NOMO-1 (cell line): ENCODE data around the gene ZNF135.

Experiments
- DNase-seq, 2 experiments: peaks; one replicate each; lab custom pipeline; 2025; ENCODE audit not compliant: unreplicated experiment in 2 of 2; lab: John Stamatoyannopoulos, UW

ZNF135 gene

DNA sequence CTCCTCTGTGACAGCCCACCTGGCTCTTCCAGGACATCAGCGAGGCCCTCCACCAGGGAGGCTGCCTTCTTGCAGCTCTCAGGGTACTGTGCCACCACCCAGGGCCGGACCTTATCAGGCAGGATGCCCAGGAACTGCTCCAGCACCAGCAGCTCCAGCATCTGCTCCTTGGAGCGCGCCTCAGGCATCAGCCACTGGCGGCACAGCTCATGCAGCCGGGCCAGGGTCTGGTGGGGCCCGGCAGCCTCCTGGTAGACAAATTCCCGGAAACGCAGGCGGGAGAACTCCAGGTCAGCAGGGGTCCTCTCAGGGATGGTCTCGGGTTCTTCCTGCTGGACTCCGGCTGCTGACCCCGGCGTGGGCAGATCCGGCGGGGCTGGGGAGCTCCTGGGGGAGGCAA lies 30.8 kb downstream of the ZNF135 start:
- no peak for DNase-seq

DNA sequence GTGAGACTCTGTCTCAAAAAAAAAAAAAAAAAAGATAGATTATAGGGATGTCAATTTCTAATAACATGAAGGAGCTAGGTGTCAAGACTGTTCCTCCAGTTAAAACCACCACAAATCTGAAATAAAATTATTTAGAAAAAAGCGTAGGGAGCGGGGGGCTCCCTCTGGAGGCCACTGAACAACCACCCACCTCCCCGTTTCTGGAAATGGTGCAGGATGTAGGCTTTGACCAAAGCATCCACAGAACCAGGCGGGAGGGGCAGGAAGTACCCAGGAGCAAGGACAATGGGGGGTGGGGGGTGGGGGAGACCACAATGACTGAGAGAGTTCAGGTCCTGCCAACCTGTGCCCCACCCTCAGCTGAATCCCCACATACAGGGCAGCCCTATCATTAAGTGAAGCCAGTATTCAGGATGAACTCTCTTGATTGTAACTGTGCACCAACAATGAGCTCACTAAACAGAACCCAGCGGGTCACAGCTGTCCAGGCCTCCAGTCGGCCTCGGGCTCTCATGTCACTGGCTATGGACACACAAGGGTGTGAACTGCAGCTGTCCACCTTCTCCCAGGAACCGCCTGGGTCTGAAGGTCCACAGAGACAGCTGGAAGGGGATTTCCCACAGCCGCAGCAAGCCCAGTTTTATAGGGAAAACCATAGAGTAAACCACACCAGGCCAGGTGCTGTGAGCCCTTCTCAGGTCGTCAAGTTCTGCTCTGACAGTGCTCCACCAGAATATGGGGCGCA lies 32.3 kb downstream of the ZNF135 start:
- DNase-seq: no peak

DNA sequence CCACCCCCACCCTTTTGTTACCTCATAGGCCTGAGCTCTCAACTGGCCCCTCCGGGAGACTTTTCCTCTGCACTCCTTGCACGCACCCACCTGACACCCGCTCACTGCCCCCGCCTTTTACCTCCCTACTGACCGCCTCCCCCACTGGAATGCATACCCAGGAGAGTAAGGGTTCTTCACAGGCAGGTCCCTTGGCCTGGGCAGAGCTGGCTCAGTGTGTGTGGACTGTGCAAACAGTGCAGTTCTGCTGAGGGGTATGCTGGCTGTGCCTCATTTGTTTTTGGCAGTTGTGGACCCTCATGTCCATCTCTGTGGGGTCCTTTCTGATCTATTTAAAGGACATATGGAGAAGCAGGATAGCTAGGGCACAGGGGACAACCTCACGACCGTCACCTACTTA lies 34.0 kb downstream of the ZNF135 start:
- DNase-seq: no peak

DNA sequence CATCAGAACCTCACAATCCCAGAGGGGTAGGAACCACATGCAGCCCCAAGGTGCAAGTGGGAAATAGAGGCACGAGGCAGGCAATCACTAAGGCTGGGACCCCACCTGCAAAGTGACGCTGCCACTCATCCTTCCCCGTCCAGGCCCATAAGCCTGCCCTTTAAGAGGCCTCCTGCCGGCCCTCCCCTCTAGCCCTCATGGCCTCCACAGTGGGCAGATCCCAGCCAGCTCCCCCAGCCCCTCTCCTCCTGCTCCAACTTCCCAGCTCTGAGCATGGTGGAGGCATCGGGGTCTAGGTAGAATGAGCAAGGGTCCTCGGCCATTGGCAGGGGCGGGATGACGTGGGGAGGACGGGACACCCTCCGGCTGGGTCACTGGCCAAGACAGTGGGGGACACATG lies 36.2 kb downstream of the ZNF135 start:
- no peak for DNase-seq

DNA sequence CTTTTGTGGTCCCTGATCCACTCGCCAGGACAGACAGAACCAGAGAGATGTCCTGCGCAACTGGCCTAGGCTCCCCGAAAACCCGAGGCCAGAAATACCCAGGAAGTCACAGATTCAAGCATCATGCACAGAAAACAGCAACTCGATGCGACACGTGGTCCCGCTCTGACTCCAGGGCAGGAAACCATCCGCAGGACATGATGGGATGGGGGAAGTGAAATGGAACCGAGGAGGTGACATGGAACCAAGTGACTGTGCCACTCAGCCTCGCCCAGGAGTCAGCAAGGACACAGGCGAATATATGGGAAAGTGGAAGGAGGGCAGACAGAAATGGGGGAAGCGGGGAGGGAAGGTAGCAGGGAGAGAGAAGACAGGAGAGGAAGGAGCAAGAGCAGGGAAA lies 37.8 kb downstream of the ZNF135 start:
- DNase-seq: no peak

DNA sequence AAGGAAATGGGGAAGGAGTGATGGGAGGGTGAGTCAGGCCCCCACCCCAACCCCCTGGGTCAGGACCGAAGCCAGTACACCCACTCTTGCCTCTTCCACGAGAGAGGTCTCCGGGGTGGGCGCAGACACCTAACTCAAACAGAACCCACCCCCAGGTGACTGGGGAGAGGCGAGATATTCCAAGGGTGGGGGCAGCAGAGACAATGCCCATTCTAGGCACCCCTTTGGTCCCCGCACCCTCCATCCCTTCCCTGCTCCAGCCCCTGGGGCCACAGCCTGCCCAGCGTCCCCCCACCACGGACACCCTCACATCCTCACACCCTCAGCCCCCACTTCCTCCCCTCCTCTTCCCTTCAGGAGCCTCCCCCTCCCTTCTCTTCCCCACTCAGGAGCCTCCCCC lies 38.3 kb downstream of the ZNF135 start:
- no peak for DNase-seq

DNA sequence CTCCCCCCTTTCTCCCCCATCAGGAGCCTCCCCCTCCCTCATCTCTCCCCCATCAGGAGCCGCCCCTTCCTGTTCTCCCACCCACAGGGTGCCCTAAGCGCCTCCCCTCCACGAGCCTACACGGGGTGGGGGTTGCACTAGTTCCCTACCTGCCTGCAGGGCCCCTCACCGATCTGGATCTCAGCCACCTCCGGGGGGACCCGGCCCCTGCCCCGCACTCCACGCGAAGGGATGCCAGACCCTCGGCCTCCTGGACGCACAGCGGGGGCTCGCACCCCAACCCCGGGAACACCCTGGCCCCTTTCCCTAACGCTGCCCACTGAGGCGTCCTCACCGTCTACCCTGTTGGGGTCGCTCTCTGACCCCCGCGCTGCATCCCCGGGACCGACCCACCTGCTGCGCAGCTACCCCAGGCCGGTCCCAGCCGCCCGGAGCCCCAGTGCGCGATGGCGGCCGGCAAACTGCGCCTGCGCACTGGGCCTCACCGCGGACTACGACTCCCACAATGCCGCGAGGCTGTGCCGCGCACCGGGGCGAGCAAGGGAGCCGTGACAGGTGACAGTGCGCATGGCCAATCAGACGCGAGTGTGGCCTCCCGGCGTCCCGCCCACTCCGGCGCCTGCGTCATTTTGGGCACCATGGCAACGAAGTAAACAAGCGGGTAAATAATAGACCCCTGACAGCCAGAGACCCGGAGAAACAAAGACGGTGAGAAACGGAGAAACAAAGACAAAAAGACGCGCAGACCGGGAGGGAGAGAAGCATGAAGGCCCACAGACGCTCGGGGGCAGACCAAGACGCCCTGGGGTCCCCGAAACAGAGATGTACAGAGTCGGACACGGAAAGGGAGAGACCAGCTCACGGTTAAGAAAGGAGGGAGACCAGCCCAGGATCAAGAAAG lies 38.9 kb downstream of the ZNF135 start, which contains the start of gene ZSCAN18:
Gene ZSCAN18 (minus strand): TSS at position 451 of the 901 bp plus-strand sequence. CDS start 7,964 bp downstream, outside the sequence.
- DNase-seq: no peak

DNA sequence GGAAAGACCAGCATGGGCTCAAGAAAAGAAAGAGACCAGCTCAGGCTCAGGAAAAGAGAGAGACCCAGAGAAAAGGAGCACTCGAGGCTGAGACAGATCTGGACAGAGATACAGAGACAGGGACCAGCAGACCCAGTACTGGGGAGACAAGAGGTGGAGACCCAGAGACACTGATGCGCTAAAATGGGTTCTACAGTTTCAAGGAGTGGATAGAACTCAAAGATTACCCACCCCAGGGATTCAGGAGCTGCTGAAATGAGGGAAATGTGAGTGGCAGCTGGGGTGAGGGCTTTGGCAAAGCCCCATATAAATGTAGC lies 39.6 kb downstream of the ZNF135 start:
- no peak for DNase-seq

DNA sequence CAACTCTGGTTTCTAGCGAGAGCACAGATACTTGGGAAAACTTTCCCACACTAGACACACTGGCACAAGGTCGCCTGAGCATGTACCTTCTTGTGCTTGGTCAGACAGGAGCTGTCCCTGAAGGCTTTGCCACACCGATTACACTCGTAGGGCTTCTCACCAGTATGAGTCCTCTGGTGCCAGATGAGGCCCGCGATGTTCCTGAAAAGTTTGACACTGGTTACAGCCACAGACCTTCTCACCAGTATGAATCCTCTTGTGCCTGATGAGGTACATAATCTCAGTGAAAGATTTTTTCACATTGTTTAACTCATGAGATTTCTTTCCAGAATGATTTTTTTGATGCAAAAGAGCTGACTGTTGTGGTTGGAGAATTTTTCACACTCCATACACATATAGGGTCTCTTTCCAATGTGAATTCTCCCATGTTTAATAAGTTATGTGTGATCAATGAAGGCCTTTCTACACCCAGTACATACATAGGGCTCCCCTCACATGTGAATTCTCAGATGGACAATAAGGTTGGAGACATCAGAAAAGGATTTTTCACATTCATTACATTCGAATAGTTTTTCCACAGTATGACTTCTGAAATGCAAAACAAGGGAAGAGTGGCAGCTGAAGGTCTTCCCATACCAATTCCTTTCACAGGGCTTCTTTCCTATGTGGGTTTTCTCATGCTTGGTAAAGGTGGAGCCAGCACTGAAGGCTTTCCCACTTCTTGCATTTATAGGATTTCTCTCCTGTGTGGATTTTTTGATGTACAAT lies 48.9 kb downstream of the ZNF135 start:
- DNase-seq: no peak

DNA sequence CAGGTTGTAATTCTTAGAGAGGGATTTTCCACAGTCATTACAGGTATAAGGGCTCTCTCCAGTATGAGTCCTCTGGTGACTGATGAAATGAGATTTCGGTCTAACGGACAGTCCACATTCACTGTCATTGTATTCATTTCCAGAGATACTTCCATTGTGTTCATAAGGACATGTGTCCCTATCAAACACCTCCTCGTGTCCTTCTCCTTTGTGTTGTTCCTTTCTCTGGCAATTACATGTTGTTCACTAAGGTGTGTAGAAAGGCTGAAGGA lies 49.4 kb downstream of the ZNF135 start:
- DNase-seq: no peak

DNA sequence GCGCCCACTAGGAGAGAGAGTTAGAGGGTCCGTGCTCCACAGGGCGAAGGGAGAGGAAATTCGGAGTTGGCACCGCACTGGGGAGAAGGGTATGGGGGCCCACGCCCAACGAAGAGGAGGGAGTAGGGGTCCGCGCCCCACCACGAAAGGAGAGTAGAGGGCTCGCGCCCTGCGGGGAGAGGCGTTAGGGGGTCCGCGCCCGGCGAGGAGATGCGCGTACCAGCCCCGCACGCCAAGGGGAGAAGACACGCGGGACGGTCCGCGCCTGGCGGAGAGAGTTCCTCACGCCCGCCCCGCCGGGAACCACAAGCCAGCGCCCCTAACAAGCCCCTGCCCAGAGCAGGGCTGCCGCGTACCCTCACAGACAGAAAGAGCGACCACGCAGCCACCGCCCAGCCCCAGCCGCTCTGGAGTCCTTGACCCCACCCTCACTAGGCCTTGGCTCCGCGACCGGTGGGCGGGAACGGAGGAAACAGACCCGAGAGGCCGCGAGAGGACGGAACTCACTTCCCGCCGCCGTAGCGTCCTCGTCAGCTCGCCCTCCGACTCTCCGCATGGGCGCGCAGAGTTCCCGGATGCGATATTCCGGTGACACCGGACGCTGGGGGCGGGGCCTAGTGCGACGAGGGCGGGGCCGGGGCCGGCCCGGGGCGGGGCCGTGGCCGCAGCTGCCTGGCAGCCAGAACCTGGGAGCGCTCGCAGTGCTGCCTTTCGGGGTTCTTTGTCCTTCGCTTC lies 58.9 kb downstream of the ZNF135 start:
- no peak for DNase-seq

DNA sequence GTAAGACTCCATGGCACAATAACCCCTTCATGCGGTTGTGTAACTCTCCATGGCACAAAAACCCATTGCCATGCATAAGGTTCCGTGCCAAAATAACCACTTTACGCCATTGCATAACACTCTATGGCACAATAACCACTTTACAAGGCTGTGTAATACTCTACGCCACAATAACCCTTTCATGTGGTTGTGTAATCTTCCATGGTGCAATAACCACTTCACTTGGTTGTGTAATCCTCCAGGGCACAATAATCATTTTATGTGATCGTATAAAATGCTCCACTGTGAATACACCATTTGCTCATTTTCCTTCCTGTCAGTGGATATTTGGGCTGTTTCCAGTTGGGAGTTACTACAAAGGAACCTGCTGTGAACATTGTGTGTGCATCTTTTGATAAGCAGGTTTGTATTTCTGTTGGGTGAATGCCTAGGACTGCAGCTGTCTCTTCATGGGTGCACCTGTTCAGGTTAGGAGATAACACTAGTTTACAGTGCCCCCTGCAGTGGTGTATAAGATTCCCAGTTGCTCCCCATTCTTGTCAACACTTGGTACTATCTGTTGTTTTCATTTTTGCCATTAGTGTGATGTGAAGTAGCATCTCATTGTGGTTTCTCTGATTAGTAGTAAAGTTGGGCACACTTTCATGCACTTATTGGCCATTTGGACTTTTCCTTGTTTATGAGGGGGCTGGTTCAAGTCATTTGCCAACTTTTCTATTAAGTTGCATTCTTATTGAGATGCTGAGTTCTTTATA lies 60.1 kb downstream of the ZNF135 start:
- no peak for DNase-seq
